ENCODE measurements around the gene SSBP3. TPM values are rescaled to one million over a fixed set of nuclear protein-coding genes. Genes with fewer than 3 reads are reported as not detected.
"Not testable (repeated sequence)": the region's sequence is repeated elsewhere in the genome, so short reads cannot be mapped to it uniquely, and the experiment has no call there.

SSBP3 gene
- total and polyA plus RNA-seq, 5 donors, result 25.4 to 55.8 (median 32.5) TPM

DNA sequence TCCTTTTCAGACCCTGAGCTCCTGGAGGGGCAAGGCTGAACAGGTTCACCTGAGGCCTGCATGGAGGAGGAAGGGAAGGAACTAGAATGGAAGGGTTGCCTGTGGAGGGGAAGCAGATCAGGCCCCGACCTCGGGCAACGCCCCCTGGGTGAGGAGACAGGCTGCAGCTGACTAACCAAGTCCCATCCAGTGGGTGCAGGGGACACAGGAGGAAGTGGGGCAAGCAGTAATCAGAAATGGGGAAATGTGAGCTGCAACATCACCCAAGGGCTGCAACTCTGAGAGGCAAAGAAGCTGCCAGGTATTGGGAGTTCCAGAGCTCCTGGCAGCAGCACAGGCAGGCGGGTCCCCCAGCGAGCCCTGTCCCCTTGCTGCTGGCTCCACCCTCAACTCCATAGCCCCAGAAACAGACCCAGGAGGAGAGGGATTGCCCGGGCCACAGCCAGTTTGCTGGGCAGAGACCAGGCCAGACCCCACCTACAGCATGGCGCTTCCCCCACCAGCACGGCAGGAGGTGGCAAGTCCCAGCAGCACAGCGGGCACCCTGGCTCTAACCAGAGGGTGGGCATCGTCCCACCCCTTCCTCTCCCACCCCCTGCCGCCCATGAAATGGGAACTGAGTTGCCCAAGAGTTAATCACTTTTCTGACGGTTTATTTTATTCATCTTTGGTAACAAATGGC lies 167.7 kb downstream of the SSBP3 start:
- Histone ChIP-seq H3K27me3 (ENCODE audit: control insufficient read depth, insufficient read depth) (no peaks in the 10 kb centered on the region), H3K4me3 (ENCODE audit: low read length) (no peak overlapping the region), H3K4me1 (ENCODE audit: control insufficient read depth, insufficient read depth, low read length) (no peaks in the 10 kb centered on the region), H3K27ac (ENCODE audit: low read length) (no peak overlapping the region), H3K9me3 (ENCODE audit: control insufficient read depth, low read length) (no peaks in the 10 kb centered on the region)
- no peak for ATAC-seq
- DNase-seq, result peak in 1 of 3 donors; percentile 47
- 82% methylated on average over 12 of the region's 12 CpGs for WGBS
- intact Hi-C loops (cut with DNase I), result no loop called here

DNA sequence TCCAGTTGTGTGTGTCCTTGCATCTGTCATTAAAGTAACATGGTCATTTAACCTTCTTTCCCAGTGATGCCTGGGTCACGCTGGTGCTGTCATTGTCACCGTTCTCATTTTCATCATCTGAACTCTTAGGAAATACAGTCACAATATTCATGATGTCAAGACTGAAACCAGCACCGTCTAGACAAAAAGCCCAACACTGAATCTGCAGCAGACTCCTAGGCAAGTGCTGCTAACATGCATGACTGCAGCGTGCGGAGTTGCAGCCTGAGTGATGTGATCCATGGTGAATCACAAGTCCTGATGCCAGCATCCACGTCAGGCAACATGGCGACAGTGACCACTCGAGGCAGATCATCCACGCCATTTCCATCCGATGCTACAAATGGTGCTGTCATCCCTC lies 168.6 kb downstream of the SSBP3 start:
- Histone ChIP-seq H3K9me3 (ENCODE audit: control insufficient read depth, low read length) (no peaks in the 10 kb centered on the region), H3K27me3 (ENCODE audit: control insufficient read depth, insufficient read depth) (no peaks in the 10 kb centered on the region), H3K4me3 (ENCODE audit: low read length) (no peak overlapping the region), H3K27ac (ENCODE audit: low read length) (no peak overlapping the region), H3K4me1 (ENCODE audit: control insufficient read depth, insufficient read depth, low read length) (no peaks in the 10 kb centered on the region)
- intact Hi-C loops (cut with DNase I), result no loop called here
- DNase-seq (no peak), ATAC-seq (no peak)
- 94% methylated on average over 10 of the region's 10 CpGs for WGBS

DNA sequence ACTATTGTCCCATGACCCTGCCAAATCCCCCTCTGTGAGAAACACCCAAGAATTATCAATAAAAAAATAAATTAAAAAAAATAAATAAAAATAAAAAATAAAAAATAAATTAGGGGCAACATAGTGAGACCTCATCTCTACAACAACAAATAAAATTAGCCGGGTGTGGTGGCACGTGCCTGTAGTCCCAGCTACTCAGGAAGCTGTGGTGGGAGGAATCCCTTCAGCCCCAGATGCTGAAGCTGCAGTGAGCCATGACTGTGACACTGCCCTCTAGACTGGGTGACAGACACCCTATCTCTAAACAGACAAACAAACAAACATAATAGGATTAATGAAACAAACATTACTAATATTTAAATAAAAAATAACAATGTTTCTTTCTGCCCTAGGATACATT lies 171.9 kb downstream of the SSBP3 start:
- ATAC-seq, result no peak
- no peak overlapping the region for H3K4me3 ChIP-seq (ENCODE audit: low read length)
- no peaks in the 10 kb centered on the region for H3K4me1 ChIP-seq (ENCODE audit: control insufficient read depth, insufficient read depth, low read length)
- H3K9me3 ChIP-seq (ENCODE audit: control insufficient read depth, low read length), result no peaks in the 10 kb centered on the region
- WGBS, result 82% methylated on average over 2 of the region's 2 CpGs
- intact Hi-C loops (cut with DNase I), result no loop called here
- H3K27me3 ChIP-seq (ENCODE audit: control insufficient read depth, insufficient read depth), result no peaks in the 10 kb centered on the region
- no peak overlapping the region for H3K27ac ChIP-seq (ENCODE audit: low read length)
- no peak for DNase-seq

DNA sequence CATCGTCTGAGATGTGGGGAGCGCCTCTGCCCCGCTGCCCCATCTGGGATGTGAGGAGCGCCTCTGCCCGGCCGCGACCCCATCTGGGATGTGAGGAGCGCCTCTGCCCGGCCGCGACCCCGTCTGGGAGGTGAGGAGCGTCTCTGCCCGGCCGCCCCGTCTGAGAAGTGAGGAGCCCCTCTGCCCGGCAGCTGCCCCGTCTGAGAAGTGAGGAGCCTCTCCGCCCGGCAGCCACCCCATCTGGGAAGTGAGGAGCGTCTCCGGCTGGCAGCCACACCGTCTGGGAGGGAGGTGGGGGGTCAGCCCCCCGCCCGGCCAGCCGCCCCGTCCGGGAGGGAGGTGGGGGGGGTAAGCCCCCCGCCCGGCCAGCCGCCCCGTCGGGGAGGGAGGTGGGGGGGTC lies 173.0 kb downstream of the SSBP3 start:
- 97% methylated on average over 33 of the region's 33 CpGs for WGBS
- DNase-seq, result peak in 1 of 3 donors; percentile 39
- ATAC-seq; H3K27ac ChIP-seq (ENCODE audit: low read length); intact Hi-C loops (cut with DNase I); H3K9me3 ChIP-seq (ENCODE audit: control insufficient read depth, low read length); H3K4me3 ChIP-seq (ENCODE audit: low read length); H3K27me3 ChIP-seq (ENCODE audit: control insufficient read depth, insufficient read depth); H3K4me1 ChIP-seq (ENCODE audit: control insufficient read depth, insufficient read depth, low read length): not testable (repeated sequence)

DNA sequence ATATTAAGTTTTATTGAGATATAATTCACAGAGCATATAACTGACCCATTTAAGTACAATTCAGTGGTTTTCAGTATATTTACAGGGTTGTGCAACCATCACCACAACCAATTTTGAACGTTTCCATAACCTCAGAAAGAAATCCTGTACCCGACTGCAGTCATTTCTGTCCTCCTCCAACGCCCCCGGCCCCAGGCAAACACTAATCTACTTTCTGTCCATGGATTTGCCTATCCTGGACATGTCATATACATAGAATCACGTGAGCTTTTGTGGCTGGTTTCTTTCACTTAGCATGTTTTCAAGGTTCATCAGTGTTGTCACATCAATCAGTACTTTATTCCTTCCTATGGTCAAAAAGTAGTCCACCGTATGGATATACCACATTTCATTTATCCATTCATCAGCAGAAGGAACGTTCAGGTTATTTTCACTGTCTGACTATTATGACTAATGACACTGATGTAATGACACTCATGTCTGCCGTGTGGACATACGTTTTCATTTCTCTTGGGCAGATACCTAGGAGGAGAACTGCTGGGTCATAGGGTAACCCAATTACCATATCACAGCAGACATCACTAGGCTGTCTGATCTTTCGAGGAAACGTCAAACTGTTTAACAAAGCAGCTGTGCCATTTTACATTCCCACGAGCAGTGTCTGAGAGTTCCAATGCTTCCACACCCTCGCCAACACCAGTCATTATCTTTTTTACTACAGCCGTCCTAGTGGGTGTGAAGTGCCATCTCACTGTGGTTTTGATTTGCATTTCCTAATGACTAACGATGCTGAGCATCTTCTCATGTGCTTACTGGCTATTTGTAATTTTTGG lies 175.5 kb downstream of the SSBP3 start:
- Histone ChIP-seq H3K4me1 (ENCODE audit: control insufficient read depth, insufficient read depth, low read length) (no peaks in the 10 kb centered on the region), H3K4me3 (ENCODE audit: low read length) (no peak overlapping the region), H3K9me3 (ENCODE audit: control insufficient read depth, low read length) (no peaks in the 10 kb centered on the region), H3K27ac (ENCODE audit: low read length) (no peak overlapping the region), H3K27me3 (ENCODE audit: control insufficient read depth, insufficient read depth) (no peaks in the 10 kb centered on the region)
- intact Hi-C loops (cut with DNase I), result no loop called here
- 62% methylated on average over 15 of the region's 15 CpGs for WGBS
- DNase-seq (no peak), ATAC-seq (no peak)

DNA sequence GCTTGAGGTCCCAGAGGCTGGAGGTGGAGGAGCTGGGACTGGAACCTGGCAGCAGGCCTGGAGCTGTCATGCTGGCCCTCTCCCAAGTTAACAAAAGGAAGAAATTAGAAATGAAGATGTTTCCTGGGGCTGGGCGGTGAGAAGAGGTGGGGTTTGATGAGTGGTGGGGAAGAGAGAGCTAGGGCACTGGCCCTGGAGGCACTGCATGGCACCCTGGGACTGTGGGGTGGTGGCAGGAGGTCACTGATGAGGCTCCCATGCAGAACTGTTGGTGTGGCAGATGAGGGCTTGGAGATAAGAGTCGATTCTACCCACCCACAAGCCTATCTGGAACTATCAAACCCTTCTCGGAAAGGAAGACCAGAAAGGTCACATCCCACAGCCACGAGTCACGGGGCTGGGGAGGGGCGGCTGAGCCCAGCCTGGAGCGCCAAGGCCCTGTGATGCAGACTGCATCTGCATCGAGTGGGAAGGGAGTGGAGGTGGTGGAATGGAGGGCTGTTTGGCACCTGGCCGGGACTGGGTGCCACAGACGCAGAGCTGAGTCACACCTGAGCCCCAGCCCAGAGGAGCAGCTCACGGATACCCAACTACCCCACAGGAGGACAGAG lies 176.8 kb downstream of the SSBP3 start:
- no peak overlapping the region for H3K27ac ChIP-seq (ENCODE audit: low read length)
- DNase-seq (peak in 1 of 3 donors; percentile 39), ATAC-seq (peak; percentile 18 to 45)
- no peaks in the 10 kb centered on the region for H3K4me1 ChIP-seq (ENCODE audit: control insufficient read depth, insufficient read depth, low read length)
- H3K27me3 ChIP-seq (ENCODE audit: control insufficient read depth, insufficient read depth), result no peaks in the 10 kb centered on the region
- H3K4me3 ChIP-seq (ENCODE audit: low read length), result no peak overlapping the region
- intact Hi-C loops (cut with DNase I), result no loop called here
- WGBS, result 51% methylated on average over 11 of the region's 11 CpGs
- no peaks in the 10 kb centered on the region for H3K9me3 ChIP-seq (ENCODE audit: control insufficient read depth, low read length)

DNA sequence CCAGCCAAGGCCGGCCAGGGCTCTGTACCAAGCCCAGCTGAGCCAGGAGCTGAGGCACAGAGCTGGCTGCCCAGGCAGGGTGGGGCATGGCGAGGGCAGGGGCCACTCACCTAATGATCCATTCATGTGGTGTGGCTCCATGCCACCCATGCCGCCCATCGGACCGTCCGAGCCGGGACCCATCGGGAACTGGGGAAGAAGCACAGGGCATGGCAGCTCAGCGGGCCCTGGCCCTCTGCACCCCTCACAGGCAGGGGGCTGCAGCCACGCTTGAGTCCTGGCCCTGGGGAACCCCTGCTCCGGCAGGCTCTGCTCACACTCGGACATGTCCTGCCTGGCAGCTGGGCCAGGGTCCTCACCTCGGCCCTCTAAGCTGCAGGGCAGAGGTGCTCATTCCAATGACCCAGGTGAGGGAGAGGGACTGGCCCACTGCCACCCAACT lies 177.5 kb downstream of the SSBP3 start:
- no peak overlapping the region for H3K4me3 ChIP-seq (ENCODE audit: low read length)
- no peak overlapping the region for H3K27ac ChIP-seq (ENCODE audit: low read length)
- peak in 1 of 3 donors; percentile 49 for DNase-seq
- WGBS, result 95% methylated on average over 13 of the region's 13 CpGs
- intact Hi-C loops (cut with DNase I), result no loop called here
- no peaks in the 10 kb centered on the region for H3K27me3 ChIP-seq (ENCODE audit: control insufficient read depth, insufficient read depth)
- ATAC-seq, result peak; percentile 11 to 17
- no peaks in the 10 kb centered on the region for H3K4me1 ChIP-seq (ENCODE audit: control insufficient read depth, insufficient read depth, low read length)
- no peaks in the 10 kb centered on the region for H3K9me3 ChIP-seq (ENCODE audit: control insufficient read depth, low read length)

DNA sequence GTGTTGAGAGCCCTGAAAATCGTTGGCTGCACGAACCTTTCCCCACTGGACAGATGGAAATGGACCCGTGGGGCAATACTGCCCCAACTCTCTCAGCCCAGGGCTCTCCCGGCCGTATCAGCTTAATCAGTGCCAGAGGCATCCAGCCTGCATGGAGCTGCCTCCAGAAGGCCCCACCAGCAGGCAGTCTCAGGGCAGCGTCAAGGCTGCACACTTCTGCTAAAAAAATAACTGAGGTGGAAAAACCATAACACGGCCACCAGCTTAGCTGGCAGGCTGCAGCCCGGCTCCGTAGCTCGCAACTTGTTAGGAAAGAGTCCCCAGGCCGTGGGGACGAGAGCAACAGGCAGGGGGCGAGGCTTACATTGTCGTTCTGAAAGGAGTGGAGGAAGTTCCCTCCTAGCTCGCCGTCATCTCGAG lies 178.3 kb downstream of the SSBP3 start:
- intact Hi-C loops (cut with DNase I), result no loop called here
- Histone ChIP-seq H3K4me1 (ENCODE audit: control insufficient read depth, insufficient read depth, low read length) (no peaks in the 10 kb centered on the region), H3K27ac (ENCODE audit: low read length) (no peak overlapping the region), H3K27me3 (ENCODE audit: control insufficient read depth, insufficient read depth) (no peaks in the 10 kb centered on the region), H3K4me3 (ENCODE audit: low read length) (no peak overlapping the region), H3K9me3 (ENCODE audit: control insufficient read depth, low read length) (no peaks in the 10 kb centered on the region)
- WGBS, result 68% methylated on average over 17 of the region's 17 CpGs
- no peak for DNase-seq
- ATAC-seq, result no peak

DNA sequence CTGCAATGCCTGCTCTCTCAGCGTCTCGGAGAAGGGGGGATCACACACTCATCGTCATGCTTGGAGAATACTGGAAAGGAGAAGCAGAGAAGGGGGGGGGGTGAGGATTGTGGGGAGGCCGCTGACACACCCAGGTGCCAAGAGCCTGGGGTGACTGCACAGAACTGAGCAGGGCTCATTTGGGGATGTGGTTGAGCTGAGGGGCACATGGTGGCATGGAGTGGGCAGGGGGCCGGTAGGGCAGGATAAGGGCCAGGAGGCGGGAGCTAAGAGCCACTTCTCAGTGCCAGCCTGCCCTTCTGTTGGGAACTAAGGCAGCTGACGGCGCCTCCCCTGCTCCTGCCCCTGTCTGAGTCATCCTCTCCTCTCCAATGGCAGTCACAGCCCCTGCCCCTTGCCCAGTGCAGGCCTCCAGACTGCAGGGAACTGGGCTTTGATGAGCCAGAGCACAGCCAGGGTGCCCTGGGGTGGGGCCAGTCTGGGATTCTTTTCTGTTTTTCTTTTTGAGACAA lies 179.0 kb downstream of the SSBP3 start:
- Histone ChIP-seq H3K27me3 (ENCODE audit: control insufficient read depth, insufficient read depth) (no peaks in the 10 kb centered on the region), H3K9me3 (ENCODE audit: control insufficient read depth, low read length) (no peaks in the 10 kb centered on the region), H3K4me1 (ENCODE audit: control insufficient read depth, insufficient read depth, low read length) (no peaks in the 10 kb centered on the region), H3K27ac (ENCODE audit: low read length) (no peak overlapping the region), H3K4me3 (ENCODE audit: low read length) (no peak overlapping the region)
- ATAC-seq (peak in 1 of 2 donors; percentile 34), DNase-seq (peak in 1 of 3 donors; percentile 27)
- intact Hi-C loops (cut with DNase I), result no loop called here
- 66% methylated on average over 8 of the region's 8 CpGs for WGBS

DNA sequence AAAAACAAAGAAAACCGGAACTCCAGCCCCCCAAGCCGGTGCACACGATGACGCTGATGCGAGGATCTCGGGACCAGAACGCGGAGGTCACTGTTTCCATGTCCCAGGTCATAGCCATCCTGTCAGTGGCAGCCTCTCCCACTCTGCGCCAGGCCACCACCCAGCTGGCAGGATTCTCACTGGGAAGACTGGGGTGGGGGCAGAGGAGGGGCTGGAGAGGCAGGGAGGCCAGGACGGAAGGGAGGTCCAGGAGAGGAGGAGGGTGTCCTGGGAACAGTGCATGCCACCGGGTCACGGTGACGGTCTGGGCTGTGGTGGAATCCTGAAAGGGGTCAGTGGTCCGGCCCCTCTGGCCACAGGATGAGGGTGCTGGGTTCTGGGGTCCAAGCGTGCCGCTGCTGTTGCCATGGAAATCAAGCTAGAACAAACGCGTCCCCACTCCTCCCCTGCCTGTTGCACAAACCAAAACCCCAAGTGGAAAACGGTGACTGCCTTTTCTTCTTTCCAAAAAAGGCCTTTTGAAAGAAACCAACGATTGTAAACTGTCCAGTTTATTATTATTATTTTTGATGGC lies 180.1 kb downstream of the SSBP3 start:
- 89% methylated on average over 20 of the region's 20 CpGs for WGBS
- Histone ChIP-seq H3K27me3 (ENCODE audit: control insufficient read depth, insufficient read depth) (no peaks in the 10 kb centered on the region), H3K4me1 (ENCODE audit: control insufficient read depth, insufficient read depth, low read length) (no peaks in the 10 kb centered on the region), H3K9me3 (ENCODE audit: control insufficient read depth, low read length) (no peaks in the 10 kb centered on the region), H3K27ac (ENCODE audit: low read length) (no peak overlapping the region), H3K4me3 (ENCODE audit: low read length) (no peak overlapping the region)
- ATAC-seq (no peak), DNase-seq (peak in 1 of 3 donors; percentile 41)
- intact Hi-C loops (cut with DNase I), result no loop called here

DNA sequence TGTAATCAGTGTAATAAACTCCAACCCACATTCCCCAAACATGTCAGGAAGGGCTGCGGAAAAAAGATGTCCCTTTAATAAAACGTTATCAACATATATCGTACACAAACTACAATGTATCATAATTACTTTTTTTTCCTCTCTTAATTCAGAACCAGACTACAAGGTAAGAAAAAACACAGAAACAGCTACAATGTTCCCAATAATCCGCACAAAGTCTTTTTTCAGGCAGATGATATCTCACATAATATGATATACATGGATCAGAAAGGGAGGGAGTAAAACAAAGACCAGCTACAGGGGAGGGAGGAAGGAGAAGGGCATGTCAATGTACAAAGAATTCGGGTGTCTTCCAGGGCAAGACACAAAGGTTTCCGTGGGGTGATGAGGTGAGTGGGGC lies 180.8 kb downstream of the SSBP3 start:
- no peak for DNase-seq
- no peak overlapping the region for H3K4me3 ChIP-seq (ENCODE audit: low read length)
- H3K27me3 ChIP-seq (ENCODE audit: control insufficient read depth, insufficient read depth), result no peaks in the 10 kb centered on the region
- WGBS, result 87% methylated on average over 6 of the region's 6 CpGs
- intact Hi-C loops (cut with DNase I), result no loop called here
- ATAC-seq, result no peak
- H3K4me1 ChIP-seq (ENCODE audit: control insufficient read depth, insufficient read depth, low read length), result no peaks in the 10 kb centered on the region
- H3K27ac ChIP-seq (ENCODE audit: low read length), result no peak overlapping the region
- H3K9me3 ChIP-seq (ENCODE audit: control insufficient read depth, low read length), result no peaks in the 10 kb centered on the region
